Astrocyte (in vitro differentiated cells and primary cell): ENCODE results near the gene ACSL4.

Source experiments
- CTCF ChIP-seq: IDR thresholded peaks from 2 replicates; pipeline ENCODE4 v1.5.1; 2011; ENCODE audit warnings: low read depth, mild to moderate bottlenecking, inconsistent platforms, low read length, moderate library complexity; ENCODE audit not compliant: insufficient read depth
- EZH2 ChIP-seq: IDR thresholded peaks from 2 replicates; pipeline ENCODE4 v1.6.1; 2012; ENCODE audit warnings: mild to moderate bottlenecking, low read length, inconsistent platforms; ENCODE audit not compliant: insufficient read depth

DNA sequence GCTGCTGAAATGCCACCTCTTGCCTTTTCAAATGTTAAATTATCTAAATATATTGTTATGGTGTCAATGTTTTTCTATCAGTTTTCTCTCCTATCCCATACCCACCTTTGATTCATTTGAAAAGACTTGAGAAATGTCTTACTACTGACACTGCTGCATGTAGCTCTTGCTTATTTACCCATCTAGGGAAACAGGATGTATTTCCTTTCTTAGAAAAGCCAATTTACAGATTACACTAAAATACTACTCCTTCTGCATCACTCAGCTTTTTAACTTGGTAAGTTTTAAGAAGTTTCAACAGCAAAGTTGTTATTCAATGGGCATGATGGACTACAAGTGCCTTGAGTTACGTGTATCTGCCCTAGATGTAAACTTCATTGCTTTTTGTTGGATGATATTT is 94.9 kb downstream of the ACSL4 start:
- no peak for TF ChIP-seq CTCF
- no peak for TF ChIP-seq EZH2
